OCI-LY1 (cell line): ENCODE measurements around the gene ADAMTS4.

Source experiments
- CTCF ChIP-seq: fragments of 200-600 bp; sonication (generic), shearing (Covaris generic); IDR thresholded peaks from 2 replicates; pipeline ENCODE4 v1.5.1; 2017; ENCODE audit warnings: mild to moderate bottlenecking, antibody characterized with exemption, low read length, moderate library complexity, mixed read lengths
- EZH2 ChIP-seq: fragments of 200-600 bp; sonication (generic), shearing (Covaris generic); IDR thresholded peaks from 2 replicates; pipeline ENCODE4 v1.8.0; 2017; ENCODE audit warnings: borderline replicate concordance, mixed run types, mild to moderate bottlenecking, antibody characterized with exemption, low read length, moderate library complexity, mixed read lengths

- no peak for TF ChIP-seq CTCF
- no peak for TF ChIP-seq EZH2
Observed at GRCh38 chr1:161198194-161198896, 509 bp downstream of the ADAMTS4 start.
